RWPE1 (cell line): Measurements from ENCODE around the gene CCNY.

Experiments
- CTCF ChIA-PET: fragments of 350-600 bp; sonication (Branson Sonifier 250); formaldehyde crosslinking; extraction: SDS; loops from one replicate; lab custom pipeline; 2021; lab: Yijun Ruan, JAX
- POLR2A ChIA-PET: fragments of 400-600 bp; formaldehyde crosslinking; extraction: SDS; loops from one replicate; lab custom pipeline; 2020; ENCODE audit warnings: antibody characterized with exemption; ENCODE audit not compliant: low non-redundant PET; lab: Yijun Ruan, JAX
- DNase-seq: peaks from one replicate; pipeline ENCODE4 v3.0.0; 2012; ENCODE audit warnings: low spot score
- H3K27ac ChIP-seq: fragments of 450-650 bp; 2 replicates; pipeline ENCODE4 v1.5.1; 2017
- CTCF ChIP-seq: fragments of 450-650 bp; conservative IDR thresholded peaks from 2 replicates; pipeline ENCODE4 v1.5.1; 2017; ENCODE audit warnings: low read depth, mild to moderate bottlenecking

The CCNY gene

GRCh38 chr10:35367107-35367859, 31.0 kb downstream of the CCNY start:
- ChIA-PET POLR2A (no interaction called here), CTCF (interaction anchor here (0.6 kb wide), 1 partner anchor 13 kb away, joined by 3 read pairs; no protein-coding TSS in a partner anchor)
- no peak overlapping the region for H3K27ac ChIP-seq
- TF ChIP-seq CTCF = no peak
- DNase-seq = no peak

GRCh38 chr10:35367982-35368381, 31.7 kb downstream of the CCNY start:
- DNase-seq = no peak
- ChIA-PET POLR2A (no interaction called here), CTCF (interaction anchor here (0.6 kb wide), 1 partner anchor 12 kb away, joined by 3 read pairs; no protein-coding TSS in a partner anchor)
- no peak overlapping the region for H3K27ac ChIP-seq
- TF ChIP-seq CTCF = no peak

- ChIA-PET POLR2A (no interaction called here), CTCF (no interaction called here)
- no peak for DNase-seq
- TF ChIP-seq CTCF = no peak
- H3K27ac ChIP-seq = no peak overlapping the region
Measured at GRCh38 chr10:35368485-35369048, 32.3 kb downstream of the CCNY start.

GRCh38 chr10:35369049-35369611, 32.8 kb downstream of the CCNY start:
- no peak for TF ChIP-seq CTCF
- no peak overlapping the region for H3K27ac ChIP-seq
- ChIA-PET POLR2A (no interaction called here), CTCF (interaction anchor here (0.7 kb wide), 1 partner anchor 257 kb away, joined by 3 read pairs; no protein-coding TSS in a partner anchor)
- no peak for DNase-seq

GRCh38 chr10:35371731-35372130, 35.4 kb downstream of the CCNY start:
- DNase-seq = no peak
- no peak for TF ChIP-seq CTCF
- H3K27ac ChIP-seq = peak overlapping the region; percentile 74
- POLR2A ChIA-PET = no interaction called here
- CTCF ChIA-PET = no interaction called here

- H3K27ac ChIP-seq = peak overlapping the region; percentile 74
- TF ChIP-seq CTCF = no peak
- DNase-seq = peak; percentile 74
- ChIA-PET CTCF (no interaction called here), POLR2A (no interaction called here)
Measured at GRCh38 chr10:35372329-35372728, 36.0 kb downstream of the CCNY start.
